Measurements from ENCODE around the gene MGAT5.

MGAT5 gene

DNA sequence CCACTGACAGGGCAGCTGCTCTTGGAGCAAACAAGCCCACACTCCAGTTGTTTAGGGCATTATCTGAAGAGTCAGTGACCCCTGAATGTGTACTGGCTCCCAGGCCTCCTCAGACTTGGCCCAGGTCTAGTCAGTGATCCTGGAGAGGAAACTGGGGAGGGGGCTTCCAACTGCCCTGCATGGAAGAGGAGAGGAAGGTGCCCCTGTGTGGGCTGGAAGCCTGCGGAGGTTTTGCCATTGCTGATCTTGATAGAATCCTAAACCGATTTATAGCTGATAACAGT lies 197.4 kb downstream of the MGAT5 start:
- Histone ChIP-seq H3K14ac (ENCODE audit: low read length) (no peak overlapping the region), H3K18ac (ENCODE audit: low read length) (no peak overlapping the region), H4K8ac (ENCODE audit: low read depth, low read length) (no peak overlapping the region), H3K36me3 (replicated peaks in 1 of 2; ENCODE audit: control insufficient read depth in 2 of 2, insufficient read depth in 2 of 2, low read length in 2 of 2) (peaks cover 7 to 17% of the 10 kb centered on the region in 2 donors), H3K9me3 (replicated peaks in 1 of 2; ENCODE audit: control insufficient read depth in 2 of 2, insufficient read depth in 1 of 2, low read depth in 1 of 2, low read length in 2 of 2) (no peaks in the 10 kb centered on the region), H3K27me3 (ENCODE audit: control insufficient read depth in 3 of 3, insufficient read depth in 3 of 3, low read depth in 1 of 3, low read length in 3 of 3) (no peaks in the 10 kb centered on the region), H3K9ac (ENCODE audit: low read depth, low read length, poor library complexity) (no peak overlapping the region), H3K4me2 (ENCODE audit: insufficient read depth, low read length, poor library complexity, severe bottlenecking) (no peak overlapping the region), H2BK5ac (ENCODE audit: low read length) (no peak overlapping the region), H3K23ac (ENCODE audit: low read depth, low read length, poor library complexity) (no peak overlapping the region), H2BK15ac (ENCODE audit: low read length) (no peak overlapping the region), H3K27ac (replicated peaks; ENCODE audit: low read length) (no peak overlapping the region), H4K91ac (ENCODE audit: low read depth, low read length, poor library complexity) (no peak overlapping the region), H2BK120ac (ENCODE audit: low read depth, low read length) (no peak overlapping the region), H2AFZ (ENCODE audit: low read length) (no peak overlapping the region), H3K4me3 (ENCODE audit: low read length in 2 of 2) (no peak overlapping the region), H3K4me1 (ENCODE audit: control insufficient read depth in 2 of 2, insufficient read depth in 1 of 2, low read depth in 1 of 2, low read length in 2 of 2) (no peaks in the 10 kb centered on the region), H3K4ac (ENCODE audit: low read length) (no peak overlapping the region), H3K79me1 (ENCODE audit: low read depth, low read length) (no peaks in the 10 kb centered on the region), H2BK12ac (ENCODE audit: low read length) (no peak overlapping the region), H2AK5ac (ENCODE audit: low read depth, low read length) (no peak overlapping the region)
- WGBS, 2 donors (ENCODE audit: extremely low coverage in 2 of 2, insufficient read length in 2 of 2, insufficient replicate concordance in 1 of 2) = no CpG with 5 or more reads among the region's 2 CpGs
- DNase-seq (ENCODE audit: low spot score) = no peak

DNA sequence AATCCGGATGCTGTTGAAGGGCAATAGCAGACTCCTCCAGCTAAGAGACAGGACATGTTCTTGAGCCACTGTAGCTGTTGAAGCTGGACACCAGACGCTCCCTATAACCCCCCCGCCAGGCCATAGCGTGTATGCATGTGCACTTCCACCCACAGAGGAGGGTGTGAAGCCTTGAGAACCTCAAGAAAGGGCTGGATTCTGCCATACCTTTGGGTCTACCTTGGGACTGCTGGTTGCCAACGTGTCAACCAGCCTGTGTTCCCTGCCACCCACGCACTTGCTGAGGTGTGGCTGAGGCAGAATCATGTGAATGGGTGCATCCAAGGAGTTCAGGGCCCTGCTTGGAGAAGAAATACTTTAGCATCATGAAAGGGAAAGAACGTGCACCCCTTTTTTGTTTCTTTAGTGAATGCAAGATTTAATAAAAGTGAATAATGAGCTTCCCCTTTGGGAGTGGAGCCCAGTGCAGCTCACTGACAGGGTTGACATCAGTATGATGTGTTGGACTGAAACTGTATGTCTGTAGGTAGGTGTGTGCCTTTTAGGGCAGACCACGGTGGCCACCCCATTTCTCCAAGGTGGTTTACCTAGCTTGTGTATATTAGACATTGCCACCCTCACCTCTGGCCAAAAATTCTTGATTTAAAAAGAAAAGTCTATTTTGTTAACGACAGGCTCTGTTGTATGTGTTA lies 198.3 kb downstream of the MGAT5 start:
- whole genome bisulfite sequencing, 2 donors (ENCODE audit: extremely low coverage in 2 of 2, insufficient read length in 2 of 2, insufficient replicate concordance in 1 of 2) = no CpG with 5 or more reads among the region's 9 CpGs
- no peak overlapping the region for H3K14ac ChIP-seq (ENCODE audit: low read length)
- no peak overlapping the region for H3K4ac ChIP-seq (ENCODE audit: low read length)
- H4K91ac ChIP-seq (ENCODE audit: low read depth, low read length, poor library complexity) = no peak overlapping the region
- no peak overlapping the region for H3K23ac ChIP-seq (ENCODE audit: low read depth, low read length, poor library complexity)
- no peak overlapping the region for H2BK12ac ChIP-seq (ENCODE audit: low read length)
- H3K79me1 ChIP-seq (ENCODE audit: low read depth, low read length) = no peaks in the 10 kb centered on the region
- no peak overlapping the region for H3K4me2 ChIP-seq (ENCODE audit: insufficient read depth, low read length, poor library complexity, severe bottlenecking)
- no peaks in the 10 kb centered on the region for H3K9me3 ChIP-seq (replicated peaks in 1 of 2; ENCODE audit: control insufficient read depth in 2 of 2, insufficient read depth in 1 of 2, low read depth in 1 of 2, low read length in 2 of 2)
- H2BK15ac ChIP-seq (ENCODE audit: low read length) = no peak overlapping the region
- no peak overlapping the region for H3K18ac ChIP-seq (ENCODE audit: low read length)
- H3K4me1 ChIP-seq (ENCODE audit: control insufficient read depth in 2 of 2, insufficient read depth in 1 of 2, low read depth in 1 of 2, low read length in 2 of 2) = no peaks in the 10 kb centered on the region
- no peak overlapping the region for H3K9ac ChIP-seq (ENCODE audit: low read depth, low read length, poor library complexity)
- H3K4me3 ChIP-seq (ENCODE audit: low read length in 2 of 2) = no peak overlapping the region
- H4K8ac ChIP-seq (ENCODE audit: low read depth, low read length) = no peak overlapping the region
- no peak overlapping the region for H2BK120ac ChIP-seq (ENCODE audit: low read depth, low read length)
- H3K27ac ChIP-seq (replicated peaks; ENCODE audit: low read length) = no peak overlapping the region
- H3K27me3 ChIP-seq (ENCODE audit: control insufficient read depth in 3 of 3, insufficient read depth in 3 of 3, low read depth in 1 of 3, low read length in 3 of 3) = no peaks in the 10 kb centered on the region
- H3K36me3 ChIP-seq (replicated peaks in 1 of 2; ENCODE audit: control insufficient read depth in 2 of 2, insufficient read depth in 2 of 2, low read length in 2 of 2) = peaks cover 7 to 16% of the 10 kb centered on the region in 2 donors
- DNase-seq (ENCODE audit: low spot score) = no peak
- H2AK5ac ChIP-seq (ENCODE audit: low read depth, low read length) = no peak overlapping the region
- no peak overlapping the region for H2BK5ac ChIP-seq (ENCODE audit: low read length)
- H2AFZ ChIP-seq (ENCODE audit: low read length) = no peak overlapping the region

DNA sequence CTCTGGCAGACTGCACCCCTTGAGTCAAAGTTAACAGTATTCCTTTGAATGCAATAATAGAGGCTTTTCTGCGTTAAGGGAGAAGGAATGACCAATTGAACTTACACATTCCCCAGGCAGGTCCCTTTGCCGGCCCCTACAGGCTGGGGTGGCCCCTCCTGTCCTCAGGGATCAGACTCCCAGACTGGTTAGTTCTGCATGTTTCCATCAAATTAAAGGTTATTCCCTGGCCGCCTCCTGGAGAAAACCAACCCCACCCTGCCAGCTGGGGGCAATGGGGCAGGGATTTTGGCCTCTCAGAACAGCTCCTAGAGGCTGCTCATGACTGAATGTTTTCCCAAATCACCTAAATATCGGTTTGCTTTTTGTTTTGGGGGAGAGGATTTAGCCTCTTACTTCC lies 199.6 kb downstream of the MGAT5 start:
- H3K4ac ChIP-seq (ENCODE audit: low read length) = no peak overlapping the region
- H4K8ac ChIP-seq (ENCODE audit: low read depth, low read length) = no peak overlapping the region
- no peaks in the 10 kb centered on the region for H3K79me1 ChIP-seq (ENCODE audit: low read depth, low read length)
- no peak overlapping the region for H3K18ac ChIP-seq (ENCODE audit: low read length)
- H2AK5ac ChIP-seq (ENCODE audit: low read depth, low read length) = no peak overlapping the region
- no peaks in the 10 kb centered on the region for H3K4me1 ChIP-seq (ENCODE audit: control insufficient read depth in 2 of 2, insufficient read depth in 1 of 2, low read depth in 1 of 2, low read length in 2 of 2)
- no peak overlapping the region for H3K4me2 ChIP-seq (ENCODE audit: insufficient read depth, low read length, poor library complexity, severe bottlenecking)
- no peak overlapping the region for H3K9ac ChIP-seq (ENCODE audit: low read depth, low read length, poor library complexity)
- no peak overlapping the region for H3K23ac ChIP-seq (ENCODE audit: low read depth, low read length, poor library complexity)
- whole genome bisulfite sequencing, 2 donors (ENCODE audit: extremely low coverage in 2 of 2, insufficient read length in 2 of 2, insufficient replicate concordance in 1 of 2) = no CpG with 5 or more reads among the region's 4 CpGs
- no peak overlapping the region for H3K14ac ChIP-seq (ENCODE audit: low read length)
- H2BK120ac ChIP-seq (ENCODE audit: low read depth, low read length) = no peak overlapping the region
- H2BK5ac ChIP-seq (ENCODE audit: low read length) = no peak overlapping the region
- H2BK15ac ChIP-seq (ENCODE audit: low read length) = no peak overlapping the region
- no peak for DNase-seq (ENCODE audit: low spot score)
- peaks cover 5 to 10% of the 10 kb centered on the region in 2 donors for H3K36me3 ChIP-seq (replicated peaks in 1 of 2; ENCODE audit: control insufficient read depth in 2 of 2, insufficient read depth in 2 of 2, low read length in 2 of 2)
- no peaks in the 10 kb centered on the region for H3K9me3 ChIP-seq (replicated peaks in 1 of 2; ENCODE audit: control insufficient read depth in 2 of 2, insufficient read depth in 1 of 2, low read depth in 1 of 2, low read length in 2 of 2)
- H4K91ac ChIP-seq (ENCODE audit: low read depth, low read length, poor library complexity) = no peak overlapping the region
- no peak overlapping the region for H2AFZ ChIP-seq (ENCODE audit: low read length)
- no peak overlapping the region for H2BK12ac ChIP-seq (ENCODE audit: low read length)
- no peaks in the 10 kb centered on the region for H3K27me3 ChIP-seq (ENCODE audit: control insufficient read depth in 3 of 3, insufficient read depth in 3 of 3, low read depth in 1 of 3, low read length in 3 of 3)
- no peak overlapping the region for H3K27ac ChIP-seq (replicated peaks; ENCODE audit: low read length)
- no peak overlapping the region for H3K4me3 ChIP-seq (ENCODE audit: low read length in 2 of 2)

DNA sequence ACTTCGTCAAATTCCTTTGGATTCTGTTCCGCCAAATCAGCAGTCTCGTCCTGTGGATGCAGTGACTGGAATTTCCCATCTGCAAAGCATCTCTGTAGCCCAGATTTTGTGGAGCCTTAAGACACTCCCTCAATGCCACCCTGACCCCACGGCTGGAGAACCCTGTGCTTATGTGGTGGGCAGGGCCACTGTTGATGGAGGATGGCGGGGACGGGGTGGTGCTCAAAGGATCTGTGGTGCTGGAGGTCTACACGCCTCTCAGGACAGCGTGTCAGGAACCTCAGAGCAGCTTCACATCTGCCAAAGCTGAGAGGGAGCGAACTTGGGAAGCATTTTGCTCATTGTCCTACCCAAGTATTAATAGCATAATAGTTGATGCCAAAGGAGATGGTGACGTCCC lies 200.1 kb downstream of the MGAT5 start:
- H3K36me3 ChIP-seq (replicated peaks in 1 of 2; ENCODE audit: control insufficient read depth in 2 of 2, insufficient read depth in 2 of 2, low read length in 2 of 2) = peaks cover 4 to 10% of the 10 kb centered on the region in 2 donors
- H3K4ac ChIP-seq (ENCODE audit: low read length) = no peak overlapping the region
- H3K9me3 ChIP-seq (replicated peaks in 1 of 2; ENCODE audit: control insufficient read depth in 2 of 2, insufficient read depth in 1 of 2, low read depth in 1 of 2, low read length in 2 of 2) = no peaks in the 10 kb centered on the region
- H2BK12ac ChIP-seq (ENCODE audit: low read length) = no peak overlapping the region
- no peak overlapping the region for H4K8ac ChIP-seq (ENCODE audit: low read depth, low read length)
- H3K23ac ChIP-seq (ENCODE audit: low read depth, low read length, poor library complexity) = no peak overlapping the region
- no peaks in the 10 kb centered on the region for H3K27me3 ChIP-seq (ENCODE audit: control insufficient read depth in 3 of 3, insufficient read depth in 3 of 3, low read depth in 1 of 3, low read length in 3 of 3)
- no peak overlapping the region for H3K4me2 ChIP-seq (ENCODE audit: insufficient read depth, low read length, poor library complexity, severe bottlenecking)
- H3K4me1 ChIP-seq (ENCODE audit: control insufficient read depth in 2 of 2, insufficient read depth in 1 of 2, low read depth in 1 of 2, low read length in 2 of 2) = no peaks in the 10 kb centered on the region
- H2BK120ac ChIP-seq (ENCODE audit: low read depth, low read length) = no peak overlapping the region
- H2BK15ac ChIP-seq (ENCODE audit: low read length) = no peak overlapping the region
- H3K79me1 ChIP-seq (ENCODE audit: low read depth, low read length) = no peaks in the 10 kb centered on the region
- no peak for DNase-seq (ENCODE audit: low spot score)
- peak overlapping the region; percentile 25 for H3K18ac ChIP-seq (ENCODE audit: low read length)
- no peak overlapping the region for H3K14ac ChIP-seq (ENCODE audit: low read length)
- no peak overlapping the region for H4K91ac ChIP-seq (ENCODE audit: low read depth, low read length, poor library complexity)
- no peak overlapping the region for H3K4me3 ChIP-seq (ENCODE audit: low read length in 2 of 2)
- H2BK5ac ChIP-seq (ENCODE audit: low read length) = no peak overlapping the region
- no peak overlapping the region for H2AK5ac ChIP-seq (ENCODE audit: low read depth, low read length)
- no peak overlapping the region for H3K9ac ChIP-seq (ENCODE audit: low read depth, low read length, poor library complexity)
- H3K27ac ChIP-seq (replicated peaks; ENCODE audit: low read length) = no peak overlapping the region
- WGBS, 2 donors (ENCODE audit: extremely low coverage in 2 of 2, insufficient read length in 2 of 2, insufficient replicate concordance in 1 of 2) = no CpG with 5 or more reads among the region's 10 CpGs
- H2AFZ ChIP-seq (ENCODE audit: low read length) = no peak overlapping the region
